ENCODE data around the gene LSAMP.

The LSAMP gene

DNA sequence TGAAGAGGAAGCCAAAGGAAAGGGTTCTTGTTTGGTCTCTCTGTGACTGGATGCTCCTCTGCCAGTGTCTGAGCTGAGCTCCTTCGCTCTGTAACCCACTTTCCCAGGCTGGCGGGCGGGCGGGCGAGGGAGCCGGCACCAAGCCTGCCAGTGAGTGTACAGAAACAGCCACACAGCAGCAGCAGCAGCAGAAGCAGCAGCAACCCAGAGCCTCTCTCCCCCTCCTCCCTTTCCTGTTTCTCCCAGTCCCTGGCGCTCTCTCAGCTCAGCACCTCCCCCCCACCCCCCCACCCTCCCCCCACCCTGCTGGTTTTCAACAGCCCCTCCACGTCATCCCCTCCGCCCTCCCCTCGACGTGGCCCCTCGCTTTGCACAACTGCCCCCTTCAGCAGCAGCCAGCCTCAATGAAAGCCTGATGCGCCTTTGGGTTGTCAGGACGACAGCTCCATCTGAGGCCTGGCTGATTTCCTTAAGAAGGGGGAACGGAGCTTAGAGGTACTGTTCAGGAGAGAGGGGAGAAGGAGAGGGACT is at the start of gene LSAMP:
Gene LSAMP, minus strand, starts transcription at position 177 of the 531 bp plus-strand sequence.
- FAIRE-seq (no peak), DNase-seq (ENCODE audit: extremely low spot score, insufficient read length, low read depth) (no peak)

- DNase-seq (ENCODE audit: extremely low spot score, insufficient read length, low read depth): no peak
- no peak for FAIRE-seq
These were observed 47.1 kb upstream of the LSAMP start for GRCh38 chr3:116492379-116492778.

GRCh38 chr3:116483135-116483534 is 37.8 kb upstream of the LSAMP start:
- DNase-seq (ENCODE audit: extremely low spot score, insufficient read length, low read depth) (no peak), FAIRE-seq (no peak)

DNA sequence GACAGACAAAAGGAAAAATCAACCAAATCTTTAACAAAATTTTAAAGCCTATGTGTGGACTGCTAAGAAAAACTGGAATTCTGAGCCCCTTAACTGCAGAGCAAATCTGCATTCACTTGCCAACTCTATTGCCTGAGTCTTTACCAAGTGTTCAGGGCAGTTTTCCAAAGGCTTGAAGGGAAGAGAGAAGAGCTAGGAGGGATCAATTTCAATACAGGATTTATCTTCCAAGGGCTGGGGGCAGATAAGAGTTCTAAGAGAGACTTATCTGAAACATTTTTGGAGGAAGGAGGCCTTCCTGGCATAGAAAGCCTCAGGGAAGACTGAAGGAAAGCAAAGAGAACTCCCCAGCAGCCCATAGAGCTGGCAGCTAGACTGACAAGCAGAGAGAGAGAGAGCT is 31.4 kb upstream of the LSAMP start:
- DNase-seq (ENCODE audit: extremely low spot score, insufficient read length, low read depth) (no peak), FAIRE-seq (no peak)

- FAIRE-seq: no peak
- DNase-seq (ENCODE audit: extremely low spot score, insufficient read length, low read depth): no peak
These were observed 29.5 kb upstream of the LSAMP start for GRCh38 chr3:116474801-116475200.

GRCh38 chr3:116474032-116474780 is 28.9 kb upstream of the LSAMP start:
- DNase-seq (ENCODE audit: extremely low spot score, insufficient read length, low read depth) (no peak), FAIRE-seq (no peak)

GRCh38 chr3:116473602-116474001 is 28.3 kb upstream of the LSAMP start:
- no peak for DNase-seq (ENCODE audit: extremely low spot score, insufficient read length, low read depth)
- FAIRE-seq: no peak

DNA sequence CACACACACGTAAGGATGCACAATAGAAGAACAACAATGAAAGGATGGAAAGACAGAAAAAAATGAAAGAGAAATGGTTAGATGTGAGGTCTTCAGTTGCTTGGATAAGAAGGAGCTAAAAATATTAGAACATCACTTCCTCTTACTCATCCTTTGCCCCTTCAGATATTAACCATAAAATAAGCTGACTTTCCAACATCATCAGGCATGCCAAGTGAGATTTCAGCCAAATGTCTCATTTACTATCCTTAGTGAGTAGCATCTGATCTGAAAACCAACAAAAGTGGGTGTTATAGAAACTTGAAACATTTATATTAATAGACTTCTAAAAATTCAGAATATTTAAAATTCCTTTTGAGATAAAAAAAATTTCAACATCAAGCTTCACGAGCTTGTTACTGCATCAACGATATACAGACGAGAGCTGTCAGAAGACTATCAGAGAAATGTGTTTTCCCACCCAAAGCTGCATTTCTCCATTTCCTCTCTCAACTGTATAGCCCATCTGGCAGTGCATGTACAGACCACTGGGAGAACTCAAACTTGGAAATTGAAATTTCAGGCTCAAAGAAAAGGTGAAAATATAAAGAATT is 25.4 kb upstream of the LSAMP start:
- no peak for DNase-seq (ENCODE audit: extremely low spot score, insufficient read length, low read depth)
- FAIRE-seq: no peak

DNA sequence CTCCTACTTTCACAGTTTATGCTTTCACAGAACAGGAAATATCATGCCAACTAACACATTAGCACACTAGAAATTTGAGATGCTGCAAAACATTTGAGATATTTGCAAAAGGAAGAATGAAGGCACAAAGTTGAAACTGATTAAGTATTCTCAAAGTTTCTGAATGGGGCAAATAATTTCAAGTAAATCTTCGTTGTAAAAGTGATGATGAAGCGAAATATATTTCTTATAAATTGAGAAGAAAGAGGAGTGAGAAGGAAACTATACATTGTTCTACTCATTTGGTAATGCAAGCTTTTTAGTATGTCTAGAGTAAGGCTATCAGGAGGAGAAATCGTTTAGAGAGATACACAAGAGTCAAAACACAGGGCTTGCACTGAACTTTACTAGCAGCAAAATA is 24.3 kb upstream of the LSAMP start:
- FAIRE-seq (no peak), DNase-seq (ENCODE audit: extremely low spot score, insufficient read length, low read depth) (no peak)

GRCh38 chr3:116464276-116464798 is 19.1 kb upstream of the LSAMP start:
- FAIRE-seq (no peak), DNase-seq (ENCODE audit: extremely low spot score, insufficient read length, low read depth) (no peak)

- FAIRE-seq: no peak
- no peak for DNase-seq (ENCODE audit: extremely low spot score, insufficient read length, low read depth)
These were observed 8.5 kb upstream of the LSAMP start for GRCh38 chr3:116453666-116454346.

DNA sequence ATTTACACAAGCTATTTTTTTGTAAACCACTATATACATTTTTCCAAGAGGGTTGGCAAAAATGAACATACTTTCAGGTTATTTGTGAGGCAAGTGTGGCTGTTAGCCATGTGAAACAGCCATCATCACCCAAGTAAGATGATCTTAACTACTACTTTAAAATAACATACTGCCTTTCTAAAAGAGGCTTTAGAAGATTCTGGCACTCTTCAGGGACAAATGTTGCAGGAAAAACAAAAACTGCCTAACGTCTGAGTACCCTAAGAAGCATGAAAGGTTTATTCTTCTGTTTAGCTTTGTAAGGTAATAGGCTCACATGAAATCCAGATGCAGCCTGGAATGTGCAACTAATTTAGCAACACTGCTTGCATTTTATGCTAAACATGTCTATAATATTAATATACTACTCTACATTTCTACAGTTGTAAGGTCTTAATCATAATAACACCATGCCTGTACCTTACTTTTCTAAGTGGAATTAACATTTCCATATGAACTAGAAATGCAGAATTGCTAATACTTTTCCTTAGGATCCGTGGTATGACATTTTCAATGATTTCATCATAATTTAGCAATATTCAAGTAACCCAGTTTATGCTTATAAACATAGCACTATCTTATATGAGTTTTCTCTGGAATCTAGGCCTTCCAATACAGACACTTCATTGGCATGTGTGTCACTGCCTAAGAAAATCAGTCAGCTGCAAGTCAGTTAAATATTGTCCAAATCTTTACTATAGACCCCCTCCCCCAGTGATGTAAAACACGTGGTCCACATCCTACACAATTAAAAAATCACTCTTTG is 4.5 kb upstream of the LSAMP start:
- no peak for FAIRE-seq
- DNase-seq (ENCODE audit: extremely low spot score, insufficient read length, low read depth): no peak

GRCh38 chr3:116445990-116446389 is 703 bp upstream of the LSAMP start:
- DNase-seq (ENCODE audit: extremely low spot score, insufficient read length, low read depth): no peak
- no peak for FAIRE-seq

DNA sequence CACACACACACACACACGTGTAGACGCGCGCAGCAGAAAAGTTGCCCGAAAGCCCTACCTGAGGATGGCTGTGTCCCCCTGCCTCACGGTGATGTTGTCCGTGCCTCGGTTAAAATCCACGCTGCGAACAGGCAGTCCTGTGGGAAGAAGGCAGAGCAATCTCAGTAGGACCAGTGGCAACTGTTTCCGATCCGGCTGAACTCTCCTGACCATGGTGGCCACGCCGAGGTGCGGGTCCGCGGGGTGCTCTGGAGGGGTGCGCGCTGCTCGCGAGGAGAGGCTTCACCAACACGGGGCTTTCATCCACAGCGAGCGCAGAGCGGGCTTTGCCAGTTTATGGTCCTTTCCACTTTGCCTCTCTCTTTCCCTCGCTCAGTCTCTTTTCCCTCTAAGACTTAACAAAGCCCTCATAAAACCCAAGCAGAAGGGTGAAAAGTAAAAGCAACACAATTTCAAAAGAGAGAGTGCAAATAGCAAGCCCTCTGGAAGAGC is 422 bp downstream of the LSAMP start:
- DNase-seq (ENCODE audit: extremely low spot score, insufficient read length, low read depth): no peak
- FAIRE-seq: no peak

GRCh38 chr3:116444115-116444747 is 1.1 kb downstream of the LSAMP start:
- DNase-seq (ENCODE audit: extremely low spot score, insufficient read length, low read depth) (no peak), FAIRE-seq (no peak)

GRCh38 chr3:116443191-116443661 is 2.1 kb downstream of the LSAMP start:
- no peak for FAIRE-seq
- DNase-seq (ENCODE audit: extremely low spot score, insufficient read length, low read depth): no peak

GRCh38 chr3:116442331-116443021 is 2.8 kb downstream of the LSAMP start:
- DNase-seq (ENCODE audit: extremely low spot score, insufficient read length, low read depth) (no peak), FAIRE-seq (no peak)

DNA sequence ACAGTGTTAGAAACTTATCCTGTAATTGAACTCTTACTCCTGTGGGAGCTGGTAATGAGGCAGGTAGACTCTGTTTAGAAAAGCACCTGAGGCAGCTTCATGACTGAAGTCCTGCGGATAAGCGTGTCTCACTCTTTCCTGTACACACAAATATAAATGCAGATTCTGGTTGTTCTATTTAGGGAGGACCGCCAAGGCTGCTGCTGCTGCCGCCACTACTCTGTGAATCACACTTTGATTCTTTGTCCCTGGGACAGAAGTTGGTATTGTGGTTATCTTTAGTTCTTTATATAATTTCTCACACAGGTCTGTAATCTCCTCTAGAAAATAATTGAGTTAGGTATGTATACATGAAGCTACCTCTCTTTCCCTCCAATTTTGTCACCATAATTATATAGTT is 3.6 kb downstream of the LSAMP start:
- DNase-seq (ENCODE audit: extremely low spot score, insufficient read length, low read depth) (no peak), FAIRE-seq (no peak)

GRCh38 chr3:116440196-116440595 is 5.1 kb downstream of the LSAMP start:
- no peak for FAIRE-seq

More at GRCh38 chr3:116440196-116440595, 5.1 kb downstream of the LSAMP start:
- DNase-seq (ENCODE audit: extremely low spot score, insufficient read length, low read depth): no peak
